GM06990 (cell line): Measurements from ENCODE around the gene TBC1D30.

ENCODE experiments used
- DNase-seq: peaks from one replicate; pipeline ENCODE4 v3.0.0-alpha.2; 2011; ENCODE audit not compliant: insufficient read length; ENCODE audit errors: extremely low read depth
- H3K27me3 ChIP-seq: replicated peaks from 2 replicates; pipeline ENCODE4 v1.6.0; 2011; ENCODE audit warnings: low read length; ENCODE audit not compliant: control insufficient read depth, insufficient read depth
- H3K36me3 ChIP-seq: 2 replicates; pipeline ENCODE4 v1.5.1; 2011; ENCODE audit warnings: low read length; ENCODE audit not compliant: control insufficient read depth, insufficient read depth
- H3K4me3 ChIP-seq: replicated peaks from 2 replicates; pipeline ENCODE4 v1.5.1; 2011; ENCODE audit warnings: low read depth, mild to moderate bottlenecking, control low read depth, low read length
- CTCF ChIP-seq: IDR thresholded peaks from 2 replicates; pipeline ENCODE4 v1.5.1; 2011; ENCODE audit warnings: low read length, control low read depth, mild to moderate bottlenecking, inconsistent platforms; ENCODE audit not compliant: insufficient read depth, poor library complexity, severe bottlenecking

Gene TBC1D30

GRCh38 chr12:64858882-64859605 is 34.6 kb downstream of the TBC1D30 start:
- no peak for DNase-seq
- Histone ChIP-seq H3K36me3 (no peaks in the 10 kb centered on the region; the same call in none of the 2 replicates), H3K4me3 (no peak overlapping the region), H3K27me3 (no peaks in the 10 kb centered on the region)
- TF ChIP-seq CTCF, result no peak

- no peak overlapping the region for H3K4me3 ChIP-seq
- TF ChIP-seq CTCF, result no peak
- H3K27me3 ChIP-seq, result no peaks in the 10 kb centered on the region
- no peak for DNase-seq
- H3K36me3 ChIP-seq, result no peaks in the 10 kb centered on the region; the same call in none of the 2 replicates
Observed at GRCh38 chr12:64860446-64860998, 36.1 kb downstream of the TBC1D30 start.

- DNase-seq, result no peak
- Histone ChIP-seq H3K27me3 (no peaks in the 10 kb centered on the region), H3K36me3 (no peaks in the 10 kb centered on the region), H3K4me3 (no peak overlapping the region)
- TF ChIP-seq CTCF, result no peak
Observed at GRCh38 chr12:64864319-64864718, 39.9 kb downstream of the TBC1D30 start.

- DNase-seq, result no peak
- H3K27me3 ChIP-seq, result no peaks in the 10 kb centered on the region
- no peak for TF ChIP-seq CTCF
- H3K36me3 ChIP-seq, result peaks cover 1% of the 10 kb centered on the region
- no peak overlapping the region for H3K4me3 ChIP-seq
Observed at GRCh38 chr12:64875186-64875585, 50.7 kb downstream of the TBC1D30 start.

GRCh38 chr12:64876388-64877071 is 52.1 kb downstream of the TBC1D30 start:
- H3K4me3 ChIP-seq, result no peak overlapping the region
- TF ChIP-seq CTCF, result no peak
- H3K36me3 ChIP-seq, result peaks cover 1% of the 10 kb centered on the region
- DNase-seq, result no peak
- no peaks in the 10 kb centered on the region for H3K27me3 ChIP-seq
